Breast epithelium (tissue), 3 donors: ENCODE results near the gene MYO9B.

Source experiments
- POLR2A ChIP-seq: fragments of 450-650 bp; IDR thresholded peaks from one replicate; pipeline ENCODE4 v1.6.1; 2016; ENCODE audit warnings: antibody characterized with exemption, mild to moderate bottlenecking, moderate library complexity
- POLR2AphosphoS5 ChIP-seq, 3 donors: sonication (generic); formaldehyde crosslinking; IDR thresholded peaks; one replicate each; pipeline ENCODE4 v1.6.1; 2017; ENCODE audit warnings: antibody characterized with exemption in 3 of 3
- TF ChIP-seq, protein P1 (sequence below), 3 donors: fragments of 450-650 bp; IDR thresholded peaks; one replicate each; pipeline ENCODE4 v1.5.1; 2016 to 2017; ENCODE audit warnings: antibody characterized with exemption in 3 of 3, mild to moderate bottlenecking in 3 of 3, moderate library complexity in 3 of 3

DNA sequence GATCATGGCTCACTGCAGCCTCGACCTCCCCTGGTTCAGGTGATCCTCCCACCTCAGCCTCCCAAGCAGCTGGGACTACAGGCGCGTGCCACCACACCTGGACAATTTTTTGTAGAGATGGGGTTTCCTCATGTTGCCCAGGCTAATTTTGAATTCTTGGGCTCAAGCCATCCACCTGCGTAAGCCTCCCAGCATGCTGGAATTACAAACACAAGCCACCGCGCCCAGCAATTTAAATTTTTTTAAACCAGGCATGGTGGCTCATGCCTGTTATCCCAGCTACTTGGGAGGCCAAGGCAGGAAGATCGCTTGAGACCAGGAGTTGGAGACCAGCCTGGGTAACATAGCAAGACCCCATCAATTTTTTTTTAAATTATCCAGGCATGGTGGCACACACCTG lies 79.7 kb downstream of the MYO9B start:
- TF ChIP-seq, protein P1, sequence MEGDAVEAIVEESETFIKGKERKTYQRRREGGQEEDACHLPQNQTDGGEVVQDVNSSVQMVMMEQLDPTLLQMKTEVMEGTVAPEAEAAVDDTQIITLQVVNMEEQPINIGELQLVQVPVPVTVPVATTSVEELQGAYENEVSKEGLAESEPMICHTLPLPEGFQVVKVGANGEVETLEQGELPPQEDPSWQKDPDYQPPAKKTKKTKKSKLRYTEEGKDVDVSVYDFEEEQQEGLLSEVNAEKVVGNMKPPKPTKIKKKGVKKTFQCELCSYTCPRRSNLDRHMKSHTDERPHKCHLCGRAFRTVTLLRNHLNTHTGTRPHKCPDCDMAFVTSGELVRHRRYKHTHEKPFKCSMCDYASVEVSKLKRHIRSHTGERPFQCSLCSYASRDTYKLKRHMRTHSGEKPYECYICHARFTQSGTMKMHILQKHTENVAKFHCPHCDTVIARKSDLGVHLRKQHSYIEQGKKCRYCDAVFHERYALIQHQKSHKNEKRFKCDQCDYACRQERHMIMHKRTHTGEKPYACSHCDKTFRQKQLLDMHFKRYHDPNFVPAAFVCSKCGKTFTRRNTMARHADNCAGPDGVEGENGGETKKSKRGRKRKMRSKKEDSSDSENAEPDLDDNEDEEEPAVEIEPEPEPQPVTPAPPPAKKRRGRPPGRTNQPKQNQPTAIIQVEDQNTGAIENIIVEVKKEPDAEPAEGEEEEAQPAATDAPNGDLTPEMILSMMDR (IDR thresholded peaks at IDR 0.05), result no peak
- TF ChIP-seq POLR2AphosphoS5 (IDR thresholded peaks at IDR 0.05), result no peak
- no peak for TF ChIP-seq POLR2A
